ENCODE measurements around the gene DHX58. TPM values are rescaled to one million over a fixed set of nuclear protein-coding genes. Genes with fewer than 3 reads are reported as not detected.

Gene DHX58
- total RNA-seq, 1 experiment from 2014 or later = 9.7 TPM

- in situ Hi-C loops (cut with HindIII; ENCODE audit: low pct_unique_long_range_greater_than_20kb, low sequenced_read_pairs) = no loop called here
- DNase-seq (ENCODE audit: low read depth, low spot score) (no peak), ATAC-seq (no peak)
- Histone ChIP-seq H3K27ac (ENCODE audit: low read length) (no peak overlapping the region), H3K36me3 (ENCODE audit: control insufficient read depth, insufficient read depth, low read length) (no peaks in the 10 kb centered on the region), H3K4me3 (ENCODE audit: low read depth in 2 of 2, low read length in 2 of 2) (no peak overlapping the region), H3K4me1 (ENCODE audit: control insufficient read depth, insufficient read depth, low read length) (peaks cover 9% of the 10 kb centered on the region), H3K9me3 (ENCODE audit: control insufficient read depth, insufficient read depth, low read depth, low read length) (no peaks in the 10 kb centered on the region), H3K27me3 (ENCODE audit: control insufficient read depth, insufficient read depth, low read length) (no peaks in the 10 kb centered on the region)
- CTCF ChIA-PET = no interaction called here
- TF ChIP-seq POLR2AphosphoS5 (IDR thresholded peaks at IDR 0.05; ENCODE audit: low read depth, low read length) (no peak), REST (IDR thresholded peaks at IDR 0.05; ENCODE audit: insufficient read depth in 1 of 2, low read depth in 2 of 2, low read length in 1 of 2) (no peak), SIN3A (IDR thresholded peaks at IDR 0.05; ENCODE audit: borderline replicate concordance, insufficient read depth, low read depth, low read length) (no peak), CTCF (IDR thresholded peaks at IDR 0.05) (no peak), TCF7L2 (IDR thresholded peaks at IDR 0.05; ENCODE audit: low read depth, low read length) (no peak)
- intact Hi-C loops (cut with micrococcal nuclease; ENCODE audit: unreplicated experiment) = no loop called here
- BruUV-seq (replicated peaks) = no TSS peak
- POLR2A ChIA-PET = no interaction called here
These were observed 3.4 kb downstream of the DHX58 start for GRCh38 chr17:42109086-42109485.

- no peak overlapping the region; a peak in 1 of 4 replicates for H3K4me3 ChIP-seq (ENCODE audit: low read depth in 2 of 2, low read length in 2 of 2)
- H3K9me3 ChIP-seq (ENCODE audit: control insufficient read depth, insufficient read depth, low read depth, low read length) = no peaks in the 10 kb centered on the region
- intact Hi-C loops (cut with micrococcal nuclease; ENCODE audit: unreplicated experiment) = no loop called here
- ATAC-seq = peak; percentile 63; the same call in 1 of the 2 replicates
- TF ChIP-seq POLR2AphosphoS5 (IDR thresholded peaks at IDR 0.05; ENCODE audit: low read depth, low read length) (no peak), SIN3A (IDR thresholded peaks at IDR 0.05; ENCODE audit: borderline replicate concordance, insufficient read depth, low read depth, low read length) (no peak), REST (IDR thresholded peaks at IDR 0.05; ENCODE audit: insufficient read depth in 1 of 2, low read depth in 2 of 2, low read length in 1 of 2) (no peak), CTCF (IDR thresholded peaks at IDR 0.05) (no peak), TCF7L2 (IDR thresholded peaks at IDR 0.05; ENCODE audit: low read depth, low read length) (no peak)
- ChIA-PET CTCF (no interaction called here), POLR2A (interaction anchor here (0.6 kb wide), 1 partner anchor 348 kb away, joined by 7 read pairs; no protein-coding TSS in a partner anchor)
- peaks cover 4% of the 10 kb centered on the region for H3K4me1 ChIP-seq (ENCODE audit: control insufficient read depth, insufficient read depth, low read length)
- no peak overlapping the region for H3K27ac ChIP-seq (ENCODE audit: low read length)
- BruUV-seq (replicated peaks) = no TSS peak
- H3K27me3 ChIP-seq (ENCODE audit: control insufficient read depth, insufficient read depth, low read length) = no peaks in the 10 kb centered on the region
- DNase-seq (ENCODE audit: low read depth, low spot score) = no peak
- H3K36me3 ChIP-seq (ENCODE audit: control insufficient read depth, insufficient read depth, low read length) = no peaks in the 10 kb centered on the region
- in situ Hi-C loops (cut with HindIII; ENCODE audit: low pct_unique_long_range_greater_than_20kb, low sequenced_read_pairs) = no loop called here
These were observed 4.6 kb downstream of the DHX58 start for GRCh38 chr17:42107597-42108576.
